K562 (cell line): ENCODE measurements around the gene ARHGAP32.

Experiments
- CHD2 ChIP-seq: IDR thresholded peaks from 2 replicates; pipeline ENCODE4 v1.6.1; 2011; ENCODE audit warnings: low read depth, low read length
- GTF2F1 ChIP-seq: IDR thresholded peaks from 2 replicates; pipeline ENCODE4 v1.6.1; 2011; ENCODE audit warnings: low read depth, low read length, improper control_type of control experiment
- MYC ChIP-seq, 2 experiments: fragments of 250-450 bp in 1 of 2; sonication (Bioruptor Pico) in 1 of 2; IDR thresholded peaks; 2 replicates each; pipeline versions ENCODE4 v1.5.1 to v1.6.1; 2012 to 2021; ENCODE audit warnings: low read depth in 2 of 2, borderline replicate concordance in 1 of 2, improper control_type of control experiment in 1 of 2, low read length in 1 of 2, mild to moderate bottlenecking in 1 of 2, moderate library complexity in 1 of 2
- RBM39 ChIP-seq: fragments of 200-400 bp; formaldehyde crosslinking; optimal IDR thresholded peaks from 2 replicates; pipeline ENCODE3; 2018; ENCODE audit warnings: low read depth, low read length

GRCh38 chr11:129035244-129035643 is 156.9 kb downstream of the ARHGAP32 start:
- TF ChIP-seq RBM39 (no peak), CHD2 (no peak), GTF2F1 (no peak), MYC (IDR thresholded peaks at IDR 0.05; ENCODE audit: low read depth, low read length) (no peak), MYC (CRISPR knock-in tag; IDR thresholded peaks at IDR 0.05; ENCODE audit: borderline replicate concordance, low read depth) (no peak)
